ENCODE results near the gene MGRN1. TPM values are rescaled to one million over a fixed set of nuclear protein-coding genes. Genes with fewer than 3 reads are reported as not detected.

The MGRN1 gene
- total RNA-seq, 1 experiment from 2014 or later = 72.3 TPM

- no peak for DNase-seq
- intact Hi-C loops (cut with micrococcal nuclease; ENCODE audit: unreplicated experiment) = no loop called here
- Histone ChIP-seq H3K4me1 (no peaks in the 10 kb centered on the region), H3K4me3 (ENCODE audit: low read depth, low read length) (no peak overlapping the region), H3K9me3 (no peaks in the 10 kb centered on the region), H3K27me3 (replicated peaks; ENCODE audit: control insufficient read depth, insufficient read depth, low read length) (no peaks in the 10 kb centered on the region), H3K36me3 (ENCODE audit: control insufficient read depth, insufficient read depth, low read length) (no peaks in the 10 kb centered on the region)
- Mint-ChIP-seq H3K9me3 (ENCODE audit: unreplicated experiment) (no peaks in the 10 kb centered on the region), H3K4me1 (ENCODE audit: low read depth, unreplicated experiment) (no peaks in the 10 kb centered on the region), H3K27me3 (ENCODE audit: insufficient read depth, unreplicated experiment) (no peaks in the 10 kb centered on the region), H3K4me3 (ENCODE audit: unreplicated experiment) (no peak overlapping the region), H3K27ac (ENCODE audit: unreplicated experiment) (no peak overlapping the region), H3K36me3 (ENCODE audit: insufficient read depth, unreplicated experiment) (peaks cover 26% of the 10 kb centered on the region)
- POLR2A ChIA-PET = no interaction called here
- CTCF ChIA-PET = no interaction called here
- BruUV-seq (replicated peaks) = no TSS peak
- TF ChIP-seq CTCF (IDR thresholded peaks at IDR 0.05; ENCODE audit: insufficient read depth in 1 of 2, low read depth in 1 of 2, low read length in 1 of 2, severe bottlenecking in 1 of 2, unreplicated experiment in 1 of 2) = no peak
Measured at GRCh38 chr16:4726616-4727015, 102.0 kb downstream of the MGRN1 start.

- H3K4me3 ChIP-seq (ENCODE audit: low read depth, low read length) = no peak overlapping the region
- peaks cover 18% of the 10 kb centered on the region for H3K36me3 Mint-ChIP-seq (ENCODE audit: insufficient read depth, unreplicated experiment)
- no TSS peak for BruUV-seq (replicated peaks)
- DNase-seq = no peak
- H3K4me1 ChIP-seq = no peaks in the 10 kb centered on the region
- no peaks in the 10 kb centered on the region for H3K9me3 ChIP-seq
- no peaks in the 10 kb centered on the region for H3K27me3 ChIP-seq (replicated peaks; ENCODE audit: control insufficient read depth, insufficient read depth, low read length)
- no peaks in the 10 kb centered on the region for H3K36me3 ChIP-seq (ENCODE audit: control insufficient read depth, insufficient read depth, low read length)
- H3K4me1 Mint-ChIP-seq (ENCODE audit: low read depth, unreplicated experiment) = no peaks in the 10 kb centered on the region
- TF ChIP-seq CTCF (IDR thresholded peaks at IDR 0.05; ENCODE audit: insufficient read depth in 1 of 2, low read depth in 1 of 2, low read length in 1 of 2, severe bottlenecking in 1 of 2, unreplicated experiment in 1 of 2) = no peak
- H3K27ac Mint-ChIP-seq (ENCODE audit: unreplicated experiment) = no peak overlapping the region
- intact Hi-C loops (cut with micrococcal nuclease; ENCODE audit: unreplicated experiment) = no loop called here
- ChIA-PET POLR2A (no interaction called here), CTCF (no interaction called here)
- no peaks in the 10 kb centered on the region for H3K27me3 Mint-ChIP-seq (ENCODE audit: insufficient read depth, unreplicated experiment)
- no peak overlapping the region for H3K4me3 Mint-ChIP-seq (ENCODE audit: unreplicated experiment)
- H3K9me3 Mint-ChIP-seq (ENCODE audit: unreplicated experiment) = no peaks in the 10 kb centered on the region
Measured at GRCh38 chr16:4728676-4729075, 104.0 kb downstream of the MGRN1 start.

GRCh38 chr16:4729876-4730275 lies 105.2 kb downstream of the MGRN1 start:
- DNase-seq = no peak
- no peak overlapping the region for H3K4me3 ChIP-seq (ENCODE audit: low read depth, low read length)
- no TSS peak for BruUV-seq (replicated peaks)
- intact Hi-C loops (cut with micrococcal nuclease; ENCODE audit: unreplicated experiment) = no loop called here
- H3K27me3 ChIP-seq (replicated peaks; ENCODE audit: control insufficient read depth, insufficient read depth, low read length) = no peaks in the 10 kb centered on the region
- H3K36me3 ChIP-seq (ENCODE audit: control insufficient read depth, insufficient read depth, low read length) = no peaks in the 10 kb centered on the region
- no peaks in the 10 kb centered on the region for H3K4me1 ChIP-seq
- Mint-ChIP-seq H3K4me1 (ENCODE audit: low read depth, unreplicated experiment) (no peaks in the 10 kb centered on the region), H3K27ac (ENCODE audit: unreplicated experiment) (no peak overlapping the region), H3K36me3 (ENCODE audit: insufficient read depth, unreplicated experiment) (peaks cover 29% of the 10 kb centered on the region), H3K27me3 (ENCODE audit: insufficient read depth, unreplicated experiment) (no peaks in the 10 kb centered on the region), H3K9me3 (ENCODE audit: unreplicated experiment) (no peaks in the 10 kb centered on the region), H3K4me3 (ENCODE audit: unreplicated experiment) (no peak overlapping the region)
- H3K9me3 ChIP-seq = no peaks in the 10 kb centered on the region
- ChIA-PET POLR2A (no interaction called here), CTCF (no interaction called here)
- no peak for TF ChIP-seq CTCF (IDR thresholded peaks at IDR 0.05; ENCODE audit: insufficient read depth in 1 of 2, low read depth in 1 of 2, low read length in 1 of 2, severe bottlenecking in 1 of 2, unreplicated experiment in 1 of 2)
